DND-41 (cell line): ENCODE data around the gene ENO3.

ENCODE experiments used
- EZH2 ChIP-seq: IDR thresholded peaks from 3 replicates; pipeline ENCODE4 v1.6.1; 2012; ENCODE audit warnings: borderline replicate concordance, low read depth, mild to moderate bottlenecking, moderate library complexity, low read length, inconsistent platforms; ENCODE audit not compliant: severe bottlenecking
- TF ChIP-seq, protein P1 (sequence below): IDR thresholded peaks from 2 replicates; pipeline ENCODE4 v1.5.1; 2012; ENCODE audit warnings: borderline replicate concordance, low read length, moderate library complexity, mild to moderate bottlenecking; ENCODE audit not compliant: poor library complexity, severe bottlenecking; ENCODE audit errors: extremely low read depth

DNA sequence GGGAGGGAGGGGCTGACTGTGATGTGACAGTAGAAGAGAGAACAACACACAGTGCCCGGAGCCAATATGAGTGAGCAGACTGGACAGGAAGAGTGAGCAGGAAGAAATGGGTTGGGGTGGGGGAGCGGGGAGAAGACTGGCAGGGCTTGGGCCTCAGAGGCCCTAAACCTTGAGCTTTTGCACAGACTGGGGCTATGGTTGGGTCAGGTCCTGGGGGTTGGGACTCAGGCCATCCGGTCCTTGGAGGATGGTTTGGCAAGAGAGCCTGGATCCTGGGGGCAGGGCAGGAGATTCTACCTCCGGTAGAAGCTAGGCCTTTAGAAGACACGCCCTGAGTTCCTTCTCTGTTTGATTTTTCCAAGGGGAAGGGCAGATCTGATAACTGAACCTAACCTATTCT is 35.5 kb downstream of the ENO3 start:
- TF ChIP-seq, protein P1, sequence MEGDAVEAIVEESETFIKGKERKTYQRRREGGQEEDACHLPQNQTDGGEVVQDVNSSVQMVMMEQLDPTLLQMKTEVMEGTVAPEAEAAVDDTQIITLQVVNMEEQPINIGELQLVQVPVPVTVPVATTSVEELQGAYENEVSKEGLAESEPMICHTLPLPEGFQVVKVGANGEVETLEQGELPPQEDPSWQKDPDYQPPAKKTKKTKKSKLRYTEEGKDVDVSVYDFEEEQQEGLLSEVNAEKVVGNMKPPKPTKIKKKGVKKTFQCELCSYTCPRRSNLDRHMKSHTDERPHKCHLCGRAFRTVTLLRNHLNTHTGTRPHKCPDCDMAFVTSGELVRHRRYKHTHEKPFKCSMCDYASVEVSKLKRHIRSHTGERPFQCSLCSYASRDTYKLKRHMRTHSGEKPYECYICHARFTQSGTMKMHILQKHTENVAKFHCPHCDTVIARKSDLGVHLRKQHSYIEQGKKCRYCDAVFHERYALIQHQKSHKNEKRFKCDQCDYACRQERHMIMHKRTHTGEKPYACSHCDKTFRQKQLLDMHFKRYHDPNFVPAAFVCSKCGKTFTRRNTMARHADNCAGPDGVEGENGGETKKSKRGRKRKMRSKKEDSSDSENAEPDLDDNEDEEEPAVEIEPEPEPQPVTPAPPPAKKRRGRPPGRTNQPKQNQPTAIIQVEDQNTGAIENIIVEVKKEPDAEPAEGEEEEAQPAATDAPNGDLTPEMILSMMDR, result no peak
- TF ChIP-seq EZH2, result no peak
